DOHH2 (cell line): Measurements from ENCODE around the gene SLC45A3.

Experiments
- EZH2phosphoT487 ChIP-seq: fragments of 200-600 bp; sonication (generic); IDR thresholded peaks from 2 replicates; pipeline ENCODE4 v1.6.1; 2017; ENCODE audit warnings: borderline replicate concordance, mild to moderate bottlenecking, antibody characterized with exemption, low read length, moderate library complexity, mixed read lengths
- TF ChIP-seq, protein P1 (sequence below): fragments of 200-600 bp; sonication (generic); IDR thresholded peaks from one replicate; pipeline ENCODE4 v1.5.1; 2014; ENCODE audit warnings: antibody characterized with exemption, mild to moderate bottlenecking, low read depth, low read length; ENCODE audit not compliant: poor library complexity, severe bottlenecking

DNA sequence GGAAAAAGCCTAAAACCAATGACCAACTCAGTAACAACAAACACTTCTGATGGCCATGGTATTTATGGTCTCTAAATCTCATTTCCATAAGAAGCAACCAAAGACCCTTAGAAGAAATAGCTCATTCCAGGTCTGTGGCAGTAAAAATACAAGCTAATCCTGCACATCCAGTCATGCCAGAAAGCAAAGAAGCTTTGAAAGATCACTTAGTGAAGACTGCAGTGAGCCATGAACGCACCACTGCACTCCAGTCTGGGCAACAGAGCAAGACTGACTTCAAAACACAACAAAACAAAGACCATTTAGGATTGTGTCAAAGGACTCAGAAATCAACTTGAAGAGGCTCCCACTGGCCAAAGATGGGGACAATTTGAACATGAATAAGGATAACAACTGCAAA, 30.1 kb downstream of the SLC45A3 start:
- TF ChIP-seq, protein P1, sequence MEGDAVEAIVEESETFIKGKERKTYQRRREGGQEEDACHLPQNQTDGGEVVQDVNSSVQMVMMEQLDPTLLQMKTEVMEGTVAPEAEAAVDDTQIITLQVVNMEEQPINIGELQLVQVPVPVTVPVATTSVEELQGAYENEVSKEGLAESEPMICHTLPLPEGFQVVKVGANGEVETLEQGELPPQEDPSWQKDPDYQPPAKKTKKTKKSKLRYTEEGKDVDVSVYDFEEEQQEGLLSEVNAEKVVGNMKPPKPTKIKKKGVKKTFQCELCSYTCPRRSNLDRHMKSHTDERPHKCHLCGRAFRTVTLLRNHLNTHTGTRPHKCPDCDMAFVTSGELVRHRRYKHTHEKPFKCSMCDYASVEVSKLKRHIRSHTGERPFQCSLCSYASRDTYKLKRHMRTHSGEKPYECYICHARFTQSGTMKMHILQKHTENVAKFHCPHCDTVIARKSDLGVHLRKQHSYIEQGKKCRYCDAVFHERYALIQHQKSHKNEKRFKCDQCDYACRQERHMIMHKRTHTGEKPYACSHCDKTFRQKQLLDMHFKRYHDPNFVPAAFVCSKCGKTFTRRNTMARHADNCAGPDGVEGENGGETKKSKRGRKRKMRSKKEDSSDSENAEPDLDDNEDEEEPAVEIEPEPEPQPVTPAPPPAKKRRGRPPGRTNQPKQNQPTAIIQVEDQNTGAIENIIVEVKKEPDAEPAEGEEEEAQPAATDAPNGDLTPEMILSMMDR, result no peak
- TF ChIP-seq EZH2phosphoT487, result no peak
